Measurements from ENCODE around the gene MBD3L3.
A peak's percentile ranks its signal among the peaks of the same experiment; 100 is the strongest.
"Not testable (repeated sequence)": the region's sequence is repeated elsewhere in the genome, so short reads cannot be mapped to it uniquely, and the experiment has no call there.

The MBD3L3 gene

DNA sequence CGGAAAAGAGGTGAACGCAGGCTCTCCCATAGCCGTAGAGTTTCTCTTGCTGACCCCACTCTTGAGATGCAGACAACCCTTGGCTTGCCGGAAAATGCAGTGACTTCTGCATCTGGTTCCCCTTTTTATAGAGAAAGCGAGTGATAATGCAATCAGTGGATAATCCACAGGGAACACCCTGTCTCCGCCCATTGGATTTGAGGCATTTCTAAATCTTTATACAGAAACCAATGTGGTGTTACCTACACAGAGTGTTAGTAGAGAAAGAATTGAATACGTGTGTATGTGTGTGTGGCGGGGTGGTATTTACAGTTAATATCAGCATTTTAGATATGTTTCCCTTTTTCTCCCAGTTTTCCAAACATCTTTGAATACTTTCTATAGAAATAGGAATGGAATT, at the start of gene MBD3L3:
Gene MBD3L3, minus strand, starts transcription at position 101 of the 400 bp plus-strand sequence. Its CDS starts 71 bp downstream, at position 30.
- not testable (repeated sequence) for DNase-seq

DNA sequence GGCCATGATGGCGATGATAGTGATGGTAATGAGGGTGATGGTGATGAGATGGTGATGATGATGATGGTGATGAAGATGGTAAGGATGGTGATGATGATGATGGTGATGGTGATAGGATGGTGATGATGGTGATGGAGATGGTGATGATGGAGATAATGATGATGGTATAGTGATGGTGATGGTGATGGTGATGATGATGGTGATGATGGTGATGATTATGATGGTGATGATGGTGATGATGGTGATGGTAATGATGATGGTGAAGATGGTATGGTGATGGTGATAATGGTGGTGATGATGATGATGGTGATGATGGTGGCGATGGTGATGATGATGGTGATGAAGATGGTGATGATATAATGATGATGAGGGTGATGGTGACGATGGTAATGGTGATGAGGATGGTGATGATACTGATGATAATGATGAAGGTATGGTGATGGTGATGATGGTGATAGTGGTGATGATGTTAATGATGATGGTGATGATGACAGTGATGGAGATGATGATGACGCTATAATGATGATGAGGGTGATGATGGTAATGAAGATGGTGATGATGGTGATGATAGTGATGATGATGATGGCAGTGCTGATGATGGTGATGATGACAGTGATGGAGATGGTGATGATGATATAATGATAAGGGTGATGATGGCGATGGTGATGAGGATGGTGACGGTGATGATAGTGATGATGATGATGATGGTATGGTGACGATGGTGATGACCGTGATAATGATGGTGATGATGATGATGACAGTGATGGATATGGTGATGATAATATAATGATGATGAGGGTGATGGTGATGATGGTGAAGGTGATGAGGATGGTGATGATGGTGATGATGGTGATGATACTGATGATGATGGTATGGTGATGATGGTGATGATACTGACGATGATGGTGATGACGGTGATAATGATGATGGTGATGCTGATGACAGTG, 48.5 kb upstream of the MBD3L3 start:
- DNase-seq: no peak

DNA sequence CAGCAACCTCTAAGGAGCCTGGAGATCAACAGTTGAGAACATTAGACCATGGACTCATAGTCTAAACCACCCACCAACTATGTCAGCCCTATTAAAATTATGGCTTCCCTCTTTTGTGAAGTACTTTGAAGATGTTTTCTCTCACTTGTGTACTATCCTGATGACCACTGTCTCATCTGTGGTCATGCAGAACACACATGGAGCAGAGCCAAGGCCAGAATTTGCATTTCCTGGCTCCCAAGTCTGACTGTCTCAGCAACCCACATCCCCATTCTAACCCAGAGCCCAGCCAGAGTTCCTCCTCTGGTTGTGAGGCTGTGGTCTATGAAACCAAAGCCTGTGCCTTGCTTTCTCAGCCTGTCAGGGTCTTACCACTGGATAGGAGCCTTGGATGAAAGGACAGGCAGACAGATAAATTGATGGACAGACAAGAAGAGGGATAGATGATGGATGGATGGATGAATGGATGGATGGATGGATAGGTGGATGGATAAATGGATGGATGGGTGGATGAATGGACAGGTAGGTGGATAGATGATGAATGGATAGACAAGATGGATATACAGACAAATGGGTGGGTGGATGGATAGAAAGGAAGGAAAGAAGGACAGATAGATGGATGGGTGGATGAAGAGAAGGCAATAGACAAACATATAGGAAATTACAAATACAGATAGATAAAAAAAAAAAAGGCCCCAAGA, 46.4 kb upstream of the MBD3L3 start:
- no peak for DNase-seq

DNA sequence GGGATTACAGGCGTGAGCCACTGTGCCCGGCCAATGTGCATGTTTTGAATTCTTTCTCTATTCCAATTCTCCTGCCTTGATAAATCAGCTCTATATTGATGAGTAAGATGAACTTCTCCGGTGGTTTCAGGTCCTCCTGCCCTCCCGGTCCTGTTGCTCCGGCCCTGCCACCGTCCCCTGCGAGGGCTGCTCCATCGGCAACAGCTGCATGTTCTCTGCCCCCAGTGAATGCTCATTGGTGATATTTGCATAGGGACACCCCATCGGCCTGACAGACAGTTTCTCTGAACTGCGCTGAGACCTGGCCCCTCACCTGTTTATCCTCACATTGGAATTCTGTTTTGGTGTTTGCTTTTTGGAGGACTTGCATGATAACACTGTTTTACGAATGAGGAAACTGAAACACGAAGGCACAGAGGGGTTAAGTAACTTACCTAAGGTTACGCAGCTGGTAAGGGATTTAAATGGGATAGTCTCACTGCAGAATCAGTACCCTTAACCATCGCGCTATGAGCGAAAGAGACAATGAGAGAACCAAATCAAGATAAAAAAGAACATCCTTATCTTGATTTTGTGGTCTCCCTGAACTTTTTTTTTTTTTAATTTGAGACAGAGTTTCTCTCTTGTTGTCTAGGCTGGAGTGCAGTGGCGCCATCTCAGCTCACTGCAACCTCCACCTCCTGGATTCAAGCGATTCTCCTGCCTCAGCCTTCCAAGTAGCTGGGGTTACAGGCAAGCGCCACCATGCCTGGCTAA, 43.2 kb upstream of the MBD3L3 start:
- no peak for DNase-seq

DNA sequence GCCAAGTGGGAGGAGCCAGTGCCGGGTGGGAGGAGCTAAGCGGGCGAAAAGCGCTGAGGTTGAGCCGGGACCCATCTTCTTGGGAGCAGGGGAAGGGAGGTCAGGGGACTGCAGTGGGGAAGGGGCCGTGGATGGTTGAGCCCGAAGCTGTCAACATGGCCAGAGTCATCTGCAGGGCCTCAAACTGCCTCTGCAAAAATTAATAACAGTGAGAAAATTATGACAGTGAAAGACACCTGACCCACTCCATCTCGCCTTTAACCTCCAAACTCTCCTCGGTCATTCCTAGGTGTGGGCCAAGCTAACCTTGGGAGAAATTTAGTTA, 41.1 kb upstream of the MBD3L3 start:
- DNase-seq: peak; percentile 93

DNA sequence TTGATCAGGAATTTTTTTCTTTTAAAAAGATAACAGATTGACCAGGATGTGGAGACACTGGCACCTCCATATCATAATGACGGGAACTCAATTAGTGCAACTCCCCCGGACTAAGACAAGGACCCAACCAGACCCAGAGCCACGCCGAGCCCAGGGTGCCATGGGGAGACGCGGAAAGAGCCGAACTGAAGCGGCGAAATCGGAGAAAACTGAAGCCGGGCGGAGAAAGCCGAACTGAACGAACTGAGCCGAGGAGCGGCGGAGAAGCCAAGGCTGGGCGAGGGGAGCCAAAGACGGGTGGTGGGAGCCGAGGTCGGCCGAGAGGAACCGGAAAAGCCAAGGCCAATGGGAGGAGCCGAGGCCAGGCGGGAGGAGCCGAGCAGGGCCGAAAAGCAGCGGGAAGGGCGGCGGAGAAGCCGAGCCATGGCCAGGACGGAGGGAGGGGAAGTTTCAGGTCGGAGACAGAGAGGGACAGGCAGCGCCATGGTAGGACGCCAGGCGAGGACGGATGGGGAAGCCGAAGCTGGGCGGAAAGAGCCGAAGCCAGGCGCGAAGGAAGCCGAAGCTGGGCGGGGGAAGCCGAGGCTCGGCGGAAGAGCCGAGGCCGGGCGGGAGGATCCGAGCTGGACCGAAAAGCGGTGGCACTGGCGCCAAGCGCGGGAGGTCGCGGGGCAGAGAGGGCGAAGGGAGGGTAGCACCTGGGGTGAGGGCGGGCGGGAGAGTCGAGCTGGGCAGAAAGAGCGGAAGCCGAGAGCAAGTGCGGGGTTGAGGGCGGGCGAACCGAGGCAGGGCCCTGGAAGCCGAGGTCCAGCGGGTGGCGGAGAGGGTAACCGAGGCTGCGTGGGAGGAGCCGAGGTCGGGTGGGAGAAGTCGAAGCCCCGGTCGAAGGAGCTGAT, 40.5 kb upstream of the MBD3L3 start:
- peak; percentile 92 for DNase-seq

DNA sequence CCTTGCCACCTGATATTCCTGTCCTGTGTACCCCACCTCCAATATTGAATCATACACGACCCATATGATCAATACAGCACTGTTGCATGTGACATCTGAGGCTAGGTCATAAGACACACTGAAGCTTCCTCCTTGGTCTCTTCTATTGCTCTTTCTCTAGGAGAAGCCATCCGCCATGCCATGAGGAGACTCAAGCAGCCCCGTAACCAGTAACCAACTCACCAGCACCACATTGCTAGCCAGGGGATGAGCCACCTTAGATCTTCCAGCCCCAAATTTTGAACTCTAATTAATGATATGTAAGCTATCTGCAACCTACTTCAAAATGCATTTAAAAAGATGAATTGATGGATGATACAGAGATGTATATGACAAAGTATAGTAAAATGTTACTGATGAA, 39.6 kb upstream of the MBD3L3 start:
- DNase-seq: no peak

DNA sequence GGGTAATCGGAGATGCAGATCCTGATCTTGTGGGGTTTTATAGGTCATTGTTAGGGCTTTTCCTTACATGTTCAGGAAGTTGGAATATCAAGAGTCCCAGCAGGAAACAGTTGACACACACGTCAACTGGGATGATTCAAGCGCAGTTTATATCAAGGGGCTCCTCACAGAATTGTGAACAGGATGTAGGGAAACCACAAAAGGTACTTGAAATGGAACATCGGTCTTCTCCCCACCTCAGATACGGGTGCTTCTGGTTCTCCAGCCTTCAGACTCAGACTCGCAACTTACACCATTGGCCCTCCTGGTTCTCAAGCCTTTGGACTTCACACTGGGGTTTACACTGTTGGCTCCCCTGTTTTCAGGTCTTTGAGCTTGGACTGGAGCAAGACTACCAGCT, 30.5 kb upstream of the MBD3L3 start:
- DNase-seq: no peak

DNA sequence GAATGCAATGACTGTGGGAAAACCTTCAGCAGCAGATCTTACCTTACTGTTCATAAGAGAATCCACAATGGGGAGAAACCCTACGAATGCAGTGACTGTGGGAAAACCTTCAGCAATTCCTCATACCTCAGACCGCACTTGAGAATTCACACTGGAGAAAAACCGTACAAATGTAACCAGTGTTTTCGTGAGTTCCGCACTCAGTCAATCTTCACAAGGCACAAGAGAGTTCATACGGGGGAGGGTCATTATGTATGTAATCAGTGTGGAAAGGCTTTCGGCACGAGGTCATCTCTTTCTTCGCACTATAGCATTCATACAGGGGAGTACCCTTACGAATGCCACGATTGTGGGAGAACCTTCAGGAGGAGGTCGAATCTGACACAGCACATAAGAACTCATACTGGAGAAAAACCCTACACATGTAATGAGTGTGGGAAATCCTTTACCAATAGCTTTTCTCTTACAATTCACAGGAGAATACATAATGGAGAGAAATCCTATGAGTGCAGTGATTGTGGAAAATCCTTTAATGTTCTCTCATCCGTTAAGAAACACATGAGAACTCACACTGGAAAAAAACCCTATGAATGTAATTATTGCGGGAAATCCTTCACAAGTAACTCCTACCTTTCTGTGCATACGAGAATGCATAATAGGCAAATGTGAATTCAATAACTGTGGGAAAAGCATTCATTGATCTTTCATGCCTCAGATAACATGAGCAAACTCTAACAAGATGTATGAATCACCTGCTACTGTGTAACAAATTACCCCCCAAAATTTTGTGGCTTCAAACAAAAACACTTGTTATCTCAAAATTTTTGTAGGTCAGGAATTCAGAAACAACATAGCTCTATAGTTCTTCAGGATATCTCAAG, 24.8 kb upstream of the MBD3L3 start:
- no peak for DNase-seq

DNA sequence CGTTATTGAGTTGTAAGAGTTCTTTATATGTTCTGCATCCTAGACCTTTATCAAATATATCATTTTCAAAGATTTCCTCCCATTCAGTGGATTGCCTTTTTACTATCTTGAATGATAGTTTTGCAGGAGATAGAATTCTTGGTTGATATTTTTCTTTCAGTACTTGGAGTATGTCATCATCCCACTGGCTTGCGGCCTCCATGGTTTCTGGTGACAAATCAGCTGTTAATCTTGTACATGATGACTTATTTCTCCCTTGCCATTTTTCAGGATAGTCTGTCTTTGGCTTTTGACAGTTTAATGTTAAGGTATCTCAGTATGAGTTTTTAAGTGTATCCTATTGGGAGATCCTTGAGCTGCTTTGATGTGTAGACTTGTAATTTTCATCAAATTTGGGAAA, 19.5 kb upstream of the MBD3L3 start:
- DNase-seq: no peak

DNA sequence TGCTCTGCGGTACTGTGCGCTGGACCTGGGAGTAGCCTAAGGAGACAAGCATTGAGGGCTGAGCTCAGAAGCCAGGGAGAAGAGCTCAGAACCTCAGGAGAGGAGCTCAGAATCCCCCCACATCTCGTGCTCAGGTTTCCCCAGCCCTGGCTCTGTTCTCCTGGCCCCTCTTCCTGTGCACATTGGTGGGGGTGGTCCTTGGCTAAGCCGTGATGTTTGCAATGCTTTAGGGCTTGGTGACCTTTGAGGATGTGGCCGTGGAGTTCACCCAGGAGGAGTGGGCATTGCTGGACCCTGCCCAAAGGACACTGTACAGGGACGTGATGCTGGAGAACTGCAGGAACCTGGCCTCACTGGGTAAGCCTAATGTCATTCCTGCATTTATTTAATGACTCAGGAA, 17.7 kb upstream of the MBD3L3 start:
- no peak for DNase-seq

DNA sequence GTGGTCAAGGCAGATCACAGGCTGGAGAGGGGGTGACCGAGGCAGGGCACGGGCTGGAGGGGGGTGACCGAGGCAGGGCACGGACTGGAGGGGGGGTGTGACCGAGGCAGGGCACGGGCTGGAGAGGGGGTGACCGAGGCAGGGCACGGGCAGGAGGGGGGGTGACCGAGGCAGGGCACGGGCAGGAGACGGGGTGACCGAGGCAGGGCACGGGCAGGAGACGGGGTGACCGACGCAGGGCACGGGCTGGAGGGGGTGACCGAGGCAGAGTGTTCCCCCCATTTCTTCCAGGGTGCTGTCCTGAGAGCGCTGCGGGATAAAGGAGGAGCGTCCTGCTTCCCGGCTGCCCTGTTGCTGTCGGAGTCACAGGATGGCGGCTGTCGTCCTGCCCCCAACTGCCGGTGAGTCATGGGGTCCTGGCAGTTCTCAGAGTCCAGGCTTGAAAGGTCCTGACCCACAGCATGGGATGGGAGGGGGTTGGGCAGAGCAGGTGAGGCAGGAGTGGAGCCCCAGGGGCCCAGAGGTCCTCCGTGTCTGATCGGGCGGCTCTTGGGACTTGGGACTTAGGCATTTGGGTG, 16.3 kb upstream of the MBD3L3 start:
- no peak for DNase-seq

DNA sequence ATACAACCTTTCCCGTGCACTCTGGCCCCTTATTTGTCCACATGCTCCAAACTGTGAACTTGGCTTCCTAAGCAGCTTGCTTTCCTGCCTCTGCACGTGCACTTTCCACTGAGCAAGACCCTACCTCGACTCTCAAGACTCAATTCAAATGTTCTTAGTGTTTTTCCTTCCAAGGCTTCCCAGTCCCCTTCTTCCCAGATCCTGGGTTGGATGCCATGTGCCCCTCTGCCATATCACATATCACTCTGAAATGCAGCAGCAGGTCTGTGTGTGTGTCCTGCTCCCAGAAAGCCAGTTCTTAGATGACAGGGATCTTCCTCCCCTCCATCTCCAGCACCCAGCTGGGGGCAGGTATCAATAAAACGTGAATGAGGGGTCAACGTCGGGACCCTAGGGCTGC, 14.1 kb upstream of the MBD3L3 start:
- no peak for DNase-seq

DNA sequence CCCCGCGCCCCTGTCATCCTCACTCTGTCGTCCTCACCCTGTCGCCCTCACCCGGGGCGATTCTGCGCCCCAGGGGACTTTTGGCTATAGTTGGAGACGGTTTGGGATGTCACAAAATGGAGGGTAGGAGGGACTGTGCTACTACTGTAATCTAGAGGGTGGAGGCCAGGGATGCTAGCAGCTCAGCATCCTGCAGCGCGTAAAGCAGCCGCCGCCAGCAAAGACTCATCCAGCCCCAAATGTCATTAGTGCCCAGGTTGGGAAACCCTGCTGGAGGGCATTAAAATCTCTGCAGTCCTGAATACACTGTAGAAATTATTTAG, 11.4 kb upstream of the MBD3L3 start:
- DNase-seq: no peak

DNA sequence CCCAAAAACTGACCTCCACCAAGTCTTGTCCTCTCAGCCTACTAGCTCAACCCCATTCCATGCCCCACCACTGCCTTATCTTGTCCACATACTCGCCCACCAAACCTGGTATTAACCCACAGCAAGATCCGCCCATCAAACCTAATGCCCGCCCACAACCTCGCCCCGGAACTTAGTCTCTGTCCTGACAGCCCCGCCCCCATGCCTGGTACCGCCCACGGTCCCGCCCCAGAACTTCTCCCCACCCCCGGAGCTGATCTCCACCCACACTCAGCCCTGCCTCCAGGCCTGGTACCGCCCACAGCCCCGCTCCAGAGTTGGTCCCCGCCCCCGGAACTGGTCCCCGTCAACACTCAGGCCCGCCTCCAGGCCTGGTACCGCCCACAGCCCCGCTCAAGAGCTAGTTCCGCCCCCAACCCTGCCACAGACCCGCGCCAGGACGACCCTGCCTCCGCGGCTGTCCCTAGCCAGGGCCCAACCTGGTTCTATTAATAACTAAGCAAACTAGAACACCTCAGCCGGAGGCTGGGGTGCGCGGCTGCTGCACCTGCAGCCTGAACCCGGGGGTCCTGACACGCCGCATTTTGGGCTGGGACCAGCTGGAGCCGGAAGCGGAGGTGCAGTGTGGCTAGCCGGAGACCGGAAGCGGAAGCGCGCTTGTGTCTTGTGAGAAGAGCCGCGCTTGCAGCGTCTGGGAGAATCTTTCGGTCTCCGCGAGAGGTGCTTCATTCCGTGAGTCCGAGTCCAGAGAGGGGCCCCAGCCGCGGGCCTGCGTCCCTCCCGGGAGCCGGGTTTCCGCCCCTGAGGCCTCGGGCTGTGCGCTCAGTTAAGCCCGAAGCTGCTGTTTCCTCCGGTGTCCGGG, 10.8 kb upstream of the MBD3L3 start, which contains the start of gene ZNF557:
Gene ZNF557, plus strand, starts transcription at position 662 of the 862 bp plus-strand sequence. CDS start 5,372 bp downstream, outside the sequence.
- DNase-seq: peak; percentile 99

DNA sequence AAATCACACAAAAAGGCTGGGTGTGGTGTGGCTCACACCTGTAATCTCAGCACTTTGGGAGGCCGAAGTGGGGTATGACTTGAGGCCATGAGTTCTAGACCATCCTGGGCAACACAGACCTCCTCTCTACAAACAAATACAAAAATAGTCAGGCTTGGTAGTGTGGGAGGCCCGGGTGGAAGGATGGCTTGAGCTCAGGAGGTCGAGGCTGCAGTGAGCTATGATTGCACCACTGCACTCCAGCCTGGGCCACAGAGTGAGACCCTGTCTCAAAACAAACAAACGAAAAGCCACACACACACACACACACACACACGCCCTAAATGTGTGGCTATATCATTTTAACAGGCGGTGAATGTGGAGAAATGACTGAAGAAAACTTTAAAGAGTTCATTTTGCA, 10.1 kb upstream of the MBD3L3 start:
- DNase-seq: no peak

DNA sequence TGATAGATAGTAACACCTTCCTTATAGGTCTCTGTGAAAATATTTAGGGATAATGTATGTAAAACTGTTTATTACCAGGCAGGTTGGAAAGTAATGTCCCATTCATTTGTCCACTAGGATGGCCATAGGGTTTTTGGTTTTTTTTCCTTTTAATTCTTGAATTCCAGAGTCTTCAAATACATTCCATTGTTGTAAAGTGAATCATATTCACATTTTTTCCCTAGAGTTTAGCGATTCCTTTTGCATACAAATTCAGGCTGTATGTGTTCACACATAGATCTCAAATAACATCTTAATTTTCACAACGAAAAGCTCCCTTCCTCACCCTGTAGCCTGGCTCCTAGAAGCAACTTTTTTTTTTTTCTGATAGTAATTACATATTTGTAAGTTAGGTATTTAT, 9.2 kb upstream of the MBD3L3 start:
- no peak for DNase-seq

DNA sequence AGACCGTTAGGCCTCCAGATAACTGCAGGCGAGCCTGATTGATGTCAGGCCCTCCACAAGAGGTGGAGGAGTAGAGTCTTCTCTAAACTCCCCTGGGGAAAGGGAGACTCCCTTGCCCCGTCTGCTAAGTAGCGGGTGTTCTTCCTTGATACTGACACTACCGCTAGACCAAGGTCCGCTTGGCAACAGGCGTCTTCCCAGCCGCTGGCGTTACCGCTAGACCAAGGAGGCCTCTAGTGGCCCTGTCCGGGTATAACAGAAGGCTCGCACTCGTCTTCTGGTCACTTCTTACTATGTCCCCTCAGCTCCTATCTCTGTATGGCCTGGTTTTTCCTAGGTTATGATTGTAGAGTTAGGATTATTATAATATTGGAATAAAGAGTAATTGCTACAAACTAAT, 8.6 kb upstream of the MBD3L3 start:
- DNase-seq: peak; percentile 36

DNA sequence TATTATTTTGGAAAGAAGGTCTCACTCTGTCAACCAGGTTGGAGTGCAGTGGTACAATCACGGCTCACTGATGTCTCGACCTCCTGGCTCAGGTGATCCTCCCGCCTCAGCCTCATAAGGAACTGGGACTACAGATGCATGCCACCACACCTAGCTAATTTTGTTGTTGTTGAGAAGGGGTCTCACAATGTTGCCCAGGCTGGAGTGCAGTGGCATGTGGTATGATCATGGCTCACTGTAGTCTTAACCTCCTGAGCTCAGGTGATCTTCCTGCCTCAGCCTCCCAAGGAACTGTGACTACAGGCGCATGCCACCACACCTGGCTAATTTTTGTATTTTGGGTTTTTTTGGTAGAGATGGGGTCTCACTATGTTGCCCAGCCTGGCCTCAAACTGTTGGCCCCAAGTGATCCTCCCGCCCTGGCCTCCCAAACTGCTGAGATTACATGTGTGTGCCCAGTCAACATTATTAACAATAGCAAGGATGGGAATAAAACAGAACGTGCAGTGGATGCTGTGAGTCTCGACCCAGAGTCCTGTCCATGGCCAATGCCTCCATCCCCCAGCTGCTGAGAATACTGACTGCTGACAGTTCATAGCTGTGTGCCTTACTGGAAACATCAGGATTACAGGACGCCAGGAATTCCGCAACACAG, 5.4 kb upstream of the MBD3L3 start:
- DNase-seq: no peak

DNA sequence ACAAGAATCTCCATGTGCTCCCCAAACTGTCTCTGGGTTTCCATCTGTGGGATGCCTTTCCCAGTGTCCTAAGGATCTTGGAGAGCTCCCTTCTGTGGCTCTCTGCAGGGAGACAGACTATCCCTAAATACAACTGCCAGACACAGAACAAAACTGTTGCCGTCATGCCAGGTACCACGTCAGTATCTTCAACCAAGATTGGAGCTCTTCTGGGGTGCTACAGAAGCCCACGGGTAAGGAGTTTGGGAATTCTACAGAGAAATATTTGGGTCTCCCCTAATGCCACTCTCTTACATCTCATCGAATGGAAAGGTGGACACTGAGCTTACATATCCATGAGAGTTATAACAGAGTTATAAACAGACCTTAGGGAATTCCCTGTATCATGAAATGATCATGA, 4.9 kb upstream of the MBD3L3 start:
- DNase-seq: no peak

All from stimulated activated CD8-positive, alpha-beta memory T cell treated with anti-CD3 and anti-CD28 coated beads, Interleukin-4, amount 100 ng/mL, for 48 hours (primary cell).